Trophoblast cell (in vitro differentiated cells and primary cell): ENCODE data around the gene CARM1.

Experiments
- DNase-seq, 2 donors: peaks; one replicate each; pipeline ENCODE4 v3.0.0-alpha.2; 2016
- H2AFZ ChIP-seq: 2 replicates; pipeline ENCODE4 v1.6.1; 2013; ENCODE audit warnings: low read length, moderate library complexity, mild to moderate bottlenecking; ENCODE audit not compliant: insufficient read depth, poor library complexity
- H2AK5ac ChIP-seq: 2 replicates; pipeline ENCODE4 v1.6.1; 2013; ENCODE audit warnings: mild to moderate bottlenecking, low read length
- H2BK120ac ChIP-seq: 2 replicates; pipeline ENCODE4 v1.6.1; 2013; ENCODE audit warnings: low read length, mild to moderate bottlenecking, moderate library complexity; ENCODE audit not compliant: insufficient read depth, poor library complexity
- H2BK12ac ChIP-seq: 2 replicates; pipeline ENCODE4 v1.6.1; 2013; ENCODE audit warnings: mild to moderate bottlenecking, low read length, moderate library complexity
- H2BK5ac ChIP-seq: 2 replicates; pipeline ENCODE4 v1.6.1; 2013; ENCODE audit warnings: low read length, low read depth, moderate library complexity, mild to moderate bottlenecking; ENCODE audit not compliant: poor library complexity
- H3K14ac ChIP-seq: 2 replicates; pipeline ENCODE4 v1.6.1; 2013; ENCODE audit warnings: mild to moderate bottlenecking, low read length
- H3K18ac ChIP-seq: 2 replicates; pipeline ENCODE4 v1.6.1; 2013; ENCODE audit warnings: mild to moderate bottlenecking, low read length
- H3K23ac ChIP-seq: 2 replicates; pipeline ENCODE4 v1.6.1; 2013; ENCODE audit warnings: low read length
- H3K27ac ChIP-seq: 2 replicates; pipeline ENCODE4 v1.5.1; 2013; ENCODE audit warnings: low read depth, mild to moderate bottlenecking, inconsistent platforms, low read length, moderate library complexity
- H3K27me3 ChIP-seq: 2 replicates; pipeline ENCODE4 v1.6.1; 2013; ENCODE audit warnings: inconsistent platforms, mild to moderate bottlenecking, low read length, moderate library complexity; ENCODE audit not compliant: insufficient read depth
- H3K36me3 ChIP-seq, 2 experiments: 1 replicate in 1 of 2; 2 replicates in 1 of 2; pipeline ENCODE4 v1.6.1; 2013; ENCODE audit warnings: low read length in 2 of 2, mild to moderate bottlenecking in 2 of 2, moderate library complexity in 1 of 2; ENCODE audit not compliant: insufficient read depth in 2 of 2, control insufficient read depth in 1 of 2
- H3K4ac ChIP-seq: 2 replicates; pipeline ENCODE4 v1.6.1; 2013; ENCODE audit warnings: low read depth, mild to moderate bottlenecking, low read length, moderate library complexity
- H3K4me1 ChIP-seq, 2 experiments: 1 replicate in 1 of 2; 2 replicates in 1 of 2; pipeline ENCODE4 v1.6.1; 2013; ENCODE audit warnings: low read length in 2 of 2, mild to moderate bottlenecking in 2 of 2, moderate library complexity in 1 of 2; ENCODE audit not compliant: insufficient read depth in 2 of 2, control insufficient read depth in 1 of 2
- H3K4me2 ChIP-seq: 2 replicates; pipeline ENCODE4 v1.6.1; 2013; ENCODE audit warnings: inconsistent platforms, mild to moderate bottlenecking, low read length, moderate library complexity
- H3K4me3 ChIP-seq: 2 replicates; pipeline ENCODE4 v1.5.1; 2013; ENCODE audit warnings: mild to moderate bottlenecking, low read depth, low read length, inconsistent platforms
- H3K79me1 ChIP-seq: one replicate; pipeline ENCODE4 v1.6.1; 2013; ENCODE audit warnings: low read length
- H3K79me2 ChIP-seq: 2 replicates; pipeline ENCODE4 v1.6.1; 2013; ENCODE audit warnings: low read length, mild to moderate bottlenecking; ENCODE audit not compliant: control insufficient read depth, insufficient read depth, poor library complexity
- H3K9ac ChIP-seq: 2 replicates; pipeline ENCODE4 v1.6.1; 2013; ENCODE audit warnings: mild to moderate bottlenecking, low read length
- H3K9me3 ChIP-seq: 2 replicates; pipeline ENCODE4 v1.6.1; 2013; ENCODE audit warnings: low read depth, mild to moderate bottlenecking, control low read depth, inconsistent platforms, low read length; ENCODE audit not compliant: insufficient read depth
- H4K12ac ChIP-seq: 2 replicates; pipeline ENCODE4 v1.6.1; 2013; ENCODE audit warnings: low read depth, mild to moderate bottlenecking, low read length, moderate library complexity
- H4K8ac ChIP-seq: 2 replicates; pipeline ENCODE4 v1.6.1; 2013; ENCODE audit warnings: low read depth, mild to moderate bottlenecking, low read length, moderate library complexity
- H4K91ac ChIP-seq: one replicate; pipeline ENCODE4 v1.6.1; 2013; ENCODE audit warnings: low read depth, mild to moderate bottlenecking, low read length, moderate library complexity
- WGBS: extraction: QIAGEN DNeasy Blood & Tissue Kit; methylation state at CpG from one replicate; pipeline ENCODE4 v1.1.7; 2013; ENCODE audit warnings: missing lambda C conversion rate; ENCODE audit not compliant: insufficient read length, insufficient coverage; ENCODE audit errors: extremely low coverage; 5-methylcytosine and 5-hydroxymethylcytosine counted together

Gene CARM1

DNA sequence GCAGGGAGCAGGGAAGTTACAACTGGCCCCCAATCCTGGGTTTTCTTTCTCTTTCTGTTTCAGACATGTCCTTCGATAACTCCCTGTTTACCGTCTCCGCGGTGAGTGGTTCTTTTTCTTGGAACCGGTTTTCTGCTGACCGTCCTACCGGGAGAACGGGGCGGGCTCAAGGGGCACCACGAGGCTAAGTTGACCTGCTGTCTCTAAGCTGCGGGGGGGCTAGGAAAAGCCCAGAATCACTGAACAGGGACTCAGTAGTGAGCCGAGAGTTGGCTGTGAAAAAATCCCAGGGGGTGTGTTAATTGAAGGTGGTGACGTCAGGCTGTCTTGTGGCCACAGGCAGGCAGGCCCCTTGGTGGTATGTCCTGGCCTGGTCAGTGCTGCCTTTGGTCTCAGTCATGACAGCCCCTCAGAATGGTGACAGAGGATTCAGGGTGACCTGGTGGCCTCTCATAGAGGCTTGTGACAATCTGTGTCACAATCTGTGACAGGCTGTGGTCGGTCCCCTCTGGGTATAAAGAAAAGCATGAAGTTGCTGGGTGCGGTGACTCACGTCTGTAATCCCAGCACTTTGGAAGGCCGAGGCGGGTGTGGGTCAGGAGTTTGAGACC, 8.1 kb upstream of the CARM1 start:
- no peak overlapping the region for H3K4ac ChIP-seq
- H2BK12ac ChIP-seq: no peak overlapping the region
- no peak overlapping the region for H3K18ac ChIP-seq
- no peak overlapping the region for H3K14ac ChIP-seq
- DNase-seq: peak; percentile 96 to 97
- no peaks in the 10 kb centered on the region for H3K36me3 ChIP-seq
- no peak overlapping the region for H3K9ac ChIP-seq
- no CpG with 5 or more reads among the region's 18 CpGs for WGBS
- peaks cover 0 to 4% of the 10 kb centered on the region in 2 experiments for H3K4me1 ChIP-seq
- no peak overlapping the region for H2BK120ac ChIP-seq
- no peak overlapping the region for H4K12ac ChIP-seq
- H3K4me2 ChIP-seq: no peak overlapping the region
- no peak overlapping the region for H2AFZ ChIP-seq
- H4K8ac ChIP-seq: no peak overlapping the region
- H3K79me2 ChIP-seq: no peaks in the 10 kb centered on the region
- H3K23ac ChIP-seq: no peak overlapping the region
- no peaks in the 10 kb centered on the region for H3K9me3 ChIP-seq
- no peak overlapping the region for H3K4me3 ChIP-seq
- no peaks in the 10 kb centered on the region for H3K27me3 ChIP-seq
- H2AK5ac ChIP-seq: no peak overlapping the region
- H4K91ac ChIP-seq: no peak overlapping the region
- H2BK5ac ChIP-seq: no peak overlapping the region
- H3K79me1 ChIP-seq: peaks cover 1% of the 10 kb centered on the region
- no peak overlapping the region for H3K27ac ChIP-seq

DNA sequence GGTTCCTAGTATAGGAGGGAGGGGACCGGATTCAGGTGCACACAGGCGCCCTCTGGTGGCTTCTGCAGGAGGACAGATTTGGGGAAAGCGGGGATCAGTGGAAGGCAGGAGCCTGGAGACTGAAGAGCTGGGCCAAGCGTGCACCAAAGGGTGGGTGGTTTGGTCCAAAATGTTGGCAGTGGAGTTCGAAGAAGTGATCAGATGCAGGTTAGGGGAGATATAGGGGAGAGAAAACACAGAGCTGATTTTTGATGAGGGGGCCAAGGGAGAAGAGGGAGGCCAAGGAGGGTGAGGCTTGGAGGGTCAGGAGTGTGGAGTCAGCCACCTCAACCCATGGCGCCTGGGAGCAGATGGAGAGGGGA, 6.8 kb upstream of the CARM1 start:
- no peak overlapping the region for H3K27ac ChIP-seq
- peak; percentile 57 to 85 for DNase-seq
- H3K9me3 ChIP-seq: no peaks in the 10 kb centered on the region
- H3K4ac ChIP-seq: no peak overlapping the region
- no peak overlapping the region for H3K18ac ChIP-seq
- H3K36me3 ChIP-seq: no peaks in the 10 kb centered on the region
- no peaks in the 10 kb centered on the region for H3K27me3 ChIP-seq
- H2BK5ac ChIP-seq: no peak overlapping the region
- peak overlapping the region; percentile 47 for H4K8ac ChIP-seq
- H3K79me1 ChIP-seq: peaks cover 1% of the 10 kb centered on the region
- H3K14ac ChIP-seq: no peak overlapping the region
- H3K23ac ChIP-seq: no peak overlapping the region
- WGBS: no CpG with 5 or more reads among the region's 6 CpGs
- no peak overlapping the region for H2BK120ac ChIP-seq
- H3K4me2 ChIP-seq: no peak overlapping the region
- no peak overlapping the region for H2AK5ac ChIP-seq
- H4K91ac ChIP-seq: peak overlapping the region; percentile 63
- no peak overlapping the region for H2BK12ac ChIP-seq
- H2AFZ ChIP-seq: no peak overlapping the region
- H3K4me3 ChIP-seq: no peak overlapping the region
- no peak overlapping the region for H3K9ac ChIP-seq
- H4K12ac ChIP-seq: peak overlapping the region; percentile 61
- H3K79me2 ChIP-seq: no peaks in the 10 kb centered on the region
- H3K4me1 ChIP-seq: peaks cover 0 to 4% of the 10 kb centered on the region in 2 experiments

DNA sequence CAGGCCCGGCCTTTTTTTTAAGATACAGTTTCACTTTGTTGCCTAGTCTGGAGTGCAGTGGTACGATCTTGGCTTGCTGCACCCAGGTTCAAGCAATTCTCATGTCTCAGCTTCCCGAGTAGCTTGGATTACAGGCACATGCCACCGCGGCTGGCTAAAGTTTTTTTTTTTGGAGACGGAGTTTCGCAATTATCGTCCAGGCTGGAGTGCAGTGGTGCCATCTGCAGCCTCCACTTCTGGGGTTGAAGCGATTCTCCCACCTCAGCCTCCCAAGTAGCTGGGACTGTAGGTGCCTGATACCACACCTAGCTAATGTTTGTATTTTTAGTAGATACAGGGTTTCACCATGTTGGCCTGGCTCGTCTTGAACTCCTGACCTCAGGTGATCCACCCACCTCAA, 4.9 kb upstream of the CARM1 start:
- H3K18ac ChIP-seq: no peak overlapping the region
- no peak overlapping the region for H3K27ac ChIP-seq
- no CpG with 5 or more reads among the region's 10 CpGs for WGBS
- no peaks in the 10 kb centered on the region for H3K9me3 ChIP-seq
- H2AFZ ChIP-seq: no peak overlapping the region
- no peak overlapping the region for H2BK12ac ChIP-seq
- no peaks in the 10 kb centered on the region for H3K27me3 ChIP-seq
- no peak overlapping the region for H4K91ac ChIP-seq
- no peak overlapping the region for H2AK5ac ChIP-seq
- no peak overlapping the region for H3K9ac ChIP-seq
- peaks cover 5% of the 10 kb centered on the region for H3K79me1 ChIP-seq
- H3K4me1 ChIP-seq: peaks cover 0 to 6% of the 10 kb centered on the region in 2 experiments
- H3K4ac ChIP-seq: no peak overlapping the region
- no peak overlapping the region for H2BK5ac ChIP-seq
- no peaks in the 10 kb centered on the region for H3K36me3 ChIP-seq
- no peak overlapping the region for H3K14ac ChIP-seq
- DNase-seq: no peak
- H3K23ac ChIP-seq: no peak overlapping the region
- no peak overlapping the region for H4K12ac ChIP-seq
- H3K79me2 ChIP-seq: no peaks in the 10 kb centered on the region
- H3K4me3 ChIP-seq: no peak overlapping the region
- H3K4me2 ChIP-seq: no peak overlapping the region
- no peak overlapping the region for H2BK120ac ChIP-seq
- H4K8ac ChIP-seq: no peak overlapping the region

DNA sequence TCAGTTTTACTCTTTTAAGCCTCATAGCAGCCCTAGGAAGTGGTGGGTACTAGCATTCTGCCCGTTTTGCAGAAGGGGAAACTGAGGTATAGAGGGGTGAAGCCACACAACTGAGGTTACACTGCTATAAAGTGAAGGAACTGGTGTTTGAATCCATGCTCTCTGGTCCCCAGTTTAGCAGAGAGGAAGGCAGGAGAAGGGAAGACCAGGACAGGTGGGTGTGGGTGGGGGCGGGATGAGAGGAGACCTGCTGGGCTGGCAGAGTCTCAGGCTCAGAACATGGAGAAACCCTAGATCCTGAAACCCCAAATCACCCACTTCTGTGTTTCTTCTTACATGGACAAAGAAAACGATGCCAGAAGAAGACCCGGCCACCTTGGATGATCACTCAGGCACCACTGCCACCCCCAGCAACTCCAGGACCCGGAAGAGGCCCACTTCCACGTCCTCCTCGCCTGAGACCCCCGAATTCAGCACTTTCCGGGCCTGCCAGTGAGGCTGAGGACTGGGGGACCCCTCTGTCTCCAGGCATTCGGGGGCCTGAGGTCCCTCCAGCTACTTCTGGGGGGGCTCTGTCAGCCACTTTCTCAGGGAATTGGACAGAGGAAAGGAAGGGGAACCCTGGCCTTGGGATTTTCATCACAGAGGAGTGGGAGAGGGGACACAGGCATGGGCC, 2.3 kb upstream of the CARM1 start:
- no peak overlapping the region for H2BK12ac ChIP-seq
- no peak overlapping the region for H3K4me3 ChIP-seq
- H3K18ac ChIP-seq: no peak overlapping the region
- peaks cover 17% of the 10 kb centered on the region for H3K79me2 ChIP-seq
- no peaks in the 10 kb centered on the region for H3K36me3 ChIP-seq
- H2AFZ ChIP-seq: no peak overlapping the region
- H3K9me3 ChIP-seq: no peaks in the 10 kb centered on the region
- peaks cover 10% of the 10 kb centered on the region for H3K79me1 ChIP-seq
- H4K91ac ChIP-seq: no peak overlapping the region
- H3K14ac ChIP-seq: no peak overlapping the region
- no peak overlapping the region for H3K9ac ChIP-seq
- H2BK120ac ChIP-seq: no peak overlapping the region
- H3K4me1 ChIP-seq: peaks cover 0 to 4% of the 10 kb centered on the region in 2 experiments
- H4K12ac ChIP-seq: no peak overlapping the region
- no peak overlapping the region for H4K8ac ChIP-seq
- H2AK5ac ChIP-seq: no peak overlapping the region
- DNase-seq: no peak
- no CpG with 5 or more reads among the region's 10 CpGs for WGBS
- H3K27ac ChIP-seq: no peak overlapping the region
- H3K4ac ChIP-seq: no peak overlapping the region
- H2BK5ac ChIP-seq: no peak overlapping the region
- no peak overlapping the region for H3K23ac ChIP-seq
- H3K4me2 ChIP-seq: no peak overlapping the region
- no peaks in the 10 kb centered on the region for H3K27me3 ChIP-seq
